NCI-H526 (cell line): ENCODE measurements around the gene SERINC1.
A peak's percentile ranks its signal among the peaks of the same experiment; 100 is the strongest.
"Not testable (repeated sequence)": the region's sequence is repeated elsewhere in the genome, so short reads cannot be mapped to it uniquely, and the experiment has no call there.

Source experiments
- DNase-seq, 2 experiments: peaks; one replicate each; lab custom pipeline; 2025; lab: John Stamatoyannopoulos, UW

Gene SERINC1

GRCh38 chr6:122471107-122472021 lies at the start of gene SERINC1:
SERINC1 (minus strand) TSS chr6:122471807; CDS start chr6:122471737, 70 bp downstream.
- DNase-seq = peak; percentile 85 to 94

- no peak for DNase-seq
Observed at GRCh38 chr6:122511193-122511924, 39.8 kb upstream of the SERINC1 start.

- not testable (repeated sequence) for DNase-seq
Observed at GRCh38 chr6:122505170-122505569, 33.6 kb upstream of the SERINC1 start.

DNA sequence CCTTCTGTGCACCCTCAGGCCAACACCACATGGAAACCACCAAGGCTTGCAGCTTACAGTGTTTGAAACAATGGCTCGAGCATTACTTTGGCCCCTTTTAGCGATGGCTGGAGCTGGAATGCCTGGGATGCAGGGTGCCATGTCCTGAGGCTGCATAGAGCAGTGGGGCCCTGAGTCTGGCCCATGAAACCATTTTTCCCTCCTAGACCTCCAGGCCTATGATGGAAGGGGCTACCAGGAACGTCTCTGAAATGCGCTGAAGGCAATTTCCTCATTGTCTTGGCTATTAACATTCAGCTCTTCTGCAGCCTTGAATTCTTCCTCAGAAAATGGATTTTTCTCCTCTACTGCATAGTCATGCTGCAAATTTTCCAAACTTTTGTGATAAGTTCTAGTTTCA lies 29.9 kb upstream of the SERINC1 start:
- no peak for DNase-seq

DNA sequence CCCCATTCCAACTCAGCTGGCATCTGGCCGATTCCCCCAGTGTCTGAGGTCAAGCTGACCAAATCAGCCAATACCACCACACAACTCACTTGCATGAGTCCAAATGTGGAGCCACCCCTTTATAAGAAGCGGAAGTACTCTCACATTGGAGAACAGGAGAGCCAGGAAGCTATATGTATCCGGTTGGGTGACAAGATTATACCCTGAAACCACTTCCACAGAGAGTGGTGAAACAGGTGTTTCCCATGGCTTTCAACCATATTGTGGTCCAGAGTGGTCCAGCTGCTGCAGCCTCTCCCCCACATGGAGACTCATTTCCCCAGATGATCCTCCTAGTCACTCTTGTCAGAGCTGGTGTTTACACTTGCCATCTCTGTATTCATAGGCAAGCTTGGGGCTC lies 24.0 kb upstream of the SERINC1 start:
- DNase-seq = no peak

DNA sequence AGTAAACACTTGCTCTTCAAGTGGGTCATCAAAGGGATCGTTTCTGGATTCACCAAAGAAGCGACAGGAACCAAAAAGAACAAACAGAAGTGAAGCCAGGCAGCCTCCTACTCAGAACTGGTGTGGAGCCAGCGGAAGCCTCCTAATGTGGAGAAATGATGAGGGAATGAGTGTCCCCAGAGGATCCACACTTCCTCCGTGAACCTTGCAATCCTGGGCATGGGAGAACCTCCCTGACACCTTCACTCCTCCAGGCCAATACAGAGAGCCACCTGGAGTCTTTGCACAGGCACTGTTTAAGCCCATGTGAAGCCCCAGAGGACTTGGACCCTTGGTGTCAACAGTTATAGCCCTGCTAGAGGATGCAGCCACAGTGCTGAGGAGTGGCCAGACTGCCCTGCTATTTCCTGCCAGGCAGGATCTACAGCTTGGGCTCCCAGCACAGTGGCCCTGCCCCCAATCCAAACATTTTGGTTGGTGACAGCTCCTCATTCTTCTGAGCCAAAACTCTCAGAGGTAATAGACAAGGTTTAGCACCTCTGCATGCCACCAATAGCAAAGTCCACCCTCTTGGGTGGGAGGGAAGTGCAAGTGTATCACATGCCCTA lies 23.2 kb upstream of the SERINC1 start:
- no peak for DNase-seq

- DNase-seq = peak; percentile 51 to 81
Observed at GRCh38 chr6:122491919-122492555, 20.4 kb upstream of the SERINC1 start.

DNA sequence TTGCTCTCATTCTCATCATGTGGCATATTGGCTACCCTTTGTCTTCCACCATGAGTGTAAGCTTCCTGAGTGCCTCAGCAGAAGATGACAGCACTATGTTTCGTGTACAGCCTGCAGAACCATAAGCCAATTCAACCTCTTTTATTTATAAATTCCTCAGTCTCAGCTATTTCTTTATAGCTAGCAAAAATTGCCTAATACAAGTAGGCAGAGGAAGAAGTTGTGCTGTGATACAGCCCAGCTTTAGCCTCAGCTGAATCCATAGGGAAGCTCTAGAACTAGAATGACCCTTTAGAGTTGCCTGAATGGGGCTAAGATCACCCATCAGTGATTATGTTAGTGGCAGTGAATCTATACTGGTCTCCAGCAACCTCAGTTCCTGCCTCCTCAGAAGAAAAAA lies 19.0 kb upstream of the SERINC1 start:
- no peak for DNase-seq

- DNase-seq = no peak
Observed at GRCh38 chr6:122484760-122485159, 13.2 kb upstream of the SERINC1 start.

DNA sequence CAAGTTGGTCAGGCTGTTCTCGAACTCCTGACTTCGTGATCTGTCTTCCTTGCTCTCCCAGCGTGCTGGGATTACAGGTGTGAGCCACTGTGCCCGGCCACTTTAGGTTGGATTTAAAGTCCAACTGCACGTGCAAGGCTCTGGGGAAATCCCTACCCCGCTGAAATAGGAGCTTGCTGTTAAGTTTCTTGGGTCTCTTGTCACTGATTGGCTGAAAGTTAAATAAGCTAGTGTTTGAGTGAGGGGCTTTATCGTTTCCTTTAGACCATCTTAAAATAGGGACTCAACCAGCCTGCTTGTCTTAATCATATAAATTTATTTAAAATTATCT lies 11.1 kb upstream of the SERINC1 start:
- DNase-seq = no peak

DNA sequence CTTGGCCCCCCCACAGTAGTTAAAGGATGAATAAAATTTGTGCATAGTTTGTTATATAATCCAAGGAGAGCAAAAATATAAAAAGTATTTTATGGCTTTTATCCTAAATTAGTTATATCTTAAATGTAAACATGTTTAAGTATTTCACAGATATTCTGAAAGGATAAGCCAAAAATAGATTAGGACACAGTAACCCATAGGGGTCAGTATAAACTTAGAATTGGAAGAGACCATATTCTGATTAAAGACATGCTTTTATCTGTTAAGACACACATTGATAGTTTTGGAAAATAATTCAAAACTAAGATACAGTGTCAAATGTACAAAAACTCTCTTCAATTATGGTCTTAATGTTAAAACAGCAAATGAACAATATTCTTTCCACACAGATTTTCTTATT lies 4.5 kb upstream of the SERINC1 start:
- peak in 1 of 2 experiments; percentile 36 for DNase-seq

DNA sequence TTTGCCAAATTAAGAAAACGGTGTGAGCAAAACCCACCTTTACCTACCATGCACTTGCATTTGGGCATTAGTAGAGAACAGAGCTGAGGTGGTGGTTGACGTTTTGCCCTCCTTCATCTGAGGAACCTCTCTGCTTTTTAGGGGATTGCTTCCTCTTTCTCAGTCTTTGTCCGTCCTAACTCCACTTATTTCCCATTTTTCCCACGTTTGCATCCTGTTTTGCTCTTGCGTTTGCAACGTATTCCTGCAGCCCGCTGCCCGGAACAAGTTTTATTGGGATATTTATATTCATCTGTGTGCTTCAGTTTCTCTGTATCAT lies 374 bp upstream of the SERINC1 start:
- no peak for DNase-seq

DNA sequence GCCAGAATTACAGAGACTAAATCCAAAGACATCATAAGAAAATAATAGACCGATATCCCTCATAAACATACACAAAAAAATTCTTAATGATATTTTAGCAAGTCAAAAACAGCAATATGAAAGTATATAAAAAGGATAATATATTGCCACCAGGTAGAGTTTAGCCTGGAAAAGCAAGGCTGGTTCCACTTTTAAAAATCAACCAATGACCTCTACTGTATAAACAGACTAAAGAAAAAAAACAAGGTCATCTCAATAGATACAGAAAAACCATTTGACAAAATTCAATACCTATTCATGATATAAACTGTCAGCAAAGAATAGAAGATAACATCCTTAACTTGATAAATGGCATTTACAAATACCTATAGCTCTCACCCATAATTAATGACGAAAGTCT lies 9.7 kb downstream of the SERINC1 start:
- no peak for DNase-seq

- not testable (repeated sequence) for DNase-seq
Observed at GRCh38 chr6:122459865-122460416, 11.7 kb downstream of the SERINC1 start.

DNA sequence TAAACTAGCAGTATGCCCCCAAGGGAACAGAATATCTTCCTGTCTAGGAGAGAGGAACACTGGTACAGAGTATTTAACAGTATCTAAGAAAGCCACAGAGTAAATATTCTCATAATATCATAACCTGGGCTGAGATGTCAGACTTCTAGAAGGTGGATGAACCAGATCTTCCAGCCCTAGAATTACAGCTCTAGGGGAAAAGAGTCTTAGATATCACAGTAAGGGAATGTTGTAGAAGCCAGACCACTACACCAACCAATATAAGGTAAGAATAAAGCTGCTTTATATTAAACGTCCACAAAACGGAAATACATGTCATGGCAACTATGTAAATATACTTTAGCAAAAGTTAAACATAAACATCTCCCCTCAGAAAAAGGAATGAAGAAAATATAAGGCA lies 12.4 kb downstream of the SERINC1 start:
- no peak for DNase-seq

DNA sequence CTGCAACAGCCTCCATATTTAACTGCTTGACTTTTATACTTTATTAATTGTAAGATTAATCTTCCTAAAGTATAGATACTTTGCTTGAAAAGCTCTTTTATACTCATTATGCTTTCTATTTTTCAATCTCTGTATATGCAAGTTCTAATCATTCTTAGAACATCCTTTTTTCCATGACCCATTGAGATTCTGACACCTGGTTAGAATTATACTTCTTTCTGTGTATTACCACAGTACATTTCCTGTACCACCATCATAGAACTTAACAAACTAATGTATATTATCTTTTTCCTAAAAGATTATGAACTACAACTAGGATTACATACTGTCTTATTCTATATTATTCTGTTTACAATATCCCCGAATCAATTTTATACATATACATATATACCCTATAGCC lies 13.5 kb downstream of the SERINC1 start:
- no peak for DNase-seq

DNA sequence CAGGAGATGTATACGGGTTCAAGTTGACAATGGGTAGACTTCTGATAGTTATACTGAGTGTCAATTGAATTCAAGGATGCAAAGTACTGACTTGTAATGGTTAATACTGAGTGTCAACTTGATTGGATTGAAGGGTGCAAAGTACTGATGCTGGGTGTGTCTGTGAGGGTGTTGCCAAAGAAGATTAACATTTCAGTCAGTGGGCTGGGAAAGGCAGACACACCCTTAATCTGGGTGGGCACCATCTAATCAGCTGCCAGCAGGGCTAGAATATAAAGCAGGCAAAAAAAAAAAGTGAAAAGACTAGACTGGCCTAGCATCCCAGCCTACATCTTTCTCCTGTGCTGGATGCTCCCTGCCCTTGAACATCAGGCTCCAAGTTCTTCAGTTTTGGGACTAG lies 16.5 kb downstream of the SERINC1 start:
- not testable (repeated sequence) for DNase-seq

DNA sequence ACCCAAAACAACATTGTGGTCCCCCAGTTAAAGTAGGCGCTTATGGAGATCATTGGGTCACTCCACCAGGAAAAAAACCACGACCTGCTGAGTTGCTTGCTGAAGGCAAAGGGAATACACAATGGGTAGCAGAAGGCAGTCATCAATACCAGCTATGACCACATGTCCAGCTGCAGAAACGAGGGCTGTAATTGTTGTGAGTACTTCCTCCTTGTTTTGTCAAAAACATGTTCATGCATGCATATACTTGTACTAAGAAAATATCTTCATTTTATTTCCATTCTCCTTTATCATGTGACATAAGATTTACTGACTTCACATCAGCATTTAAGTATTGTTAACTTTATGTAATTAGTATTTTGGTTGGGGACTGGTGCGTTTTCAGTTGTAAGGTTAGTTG lies 16.9 kb downstream of the SERINC1 start:
- DNase-seq = no peak

- no peak for DNase-seq
Observed at GRCh38 chr6:122452509-122452908, 19.1 kb downstream of the SERINC1 start.

GRCh38 chr6:122449069-122449468 lies 22.5 kb downstream of the SERINC1 start:
- DNase-seq = no peak

- DNase-seq = no peak
Observed at GRCh38 chr6:122445274-122445673, 26.3 kb downstream of the SERINC1 start.

- no peak for DNase-seq
Observed at GRCh38 chr6:122438975-122439374, 32.6 kb downstream of the SERINC1 start.
